Jurkat, Clone E6-1 (cell line): ENCODE measurements around the gene DCDC2.
"Not testable (repeated sequence)": the region's sequence is repeated elsewhere in the genome, so short reads cannot be mapped to it uniquely, and the experiment has no call there.

ENCODE experiments used
- DNase-seq: peaks from one replicate; pipeline ENCODE4 v3.0.0-alpha.2; 2011; ENCODE audit warnings: low read depth, low spot score
- H3K4me3 ChIP-seq: 2 replicates; pipeline ENCODE4 v1.5.1; 2011; ENCODE audit warnings: mild to moderate bottlenecking, low read length, control low read depth, moderate library complexity

DCDC2 gene

DNA sequence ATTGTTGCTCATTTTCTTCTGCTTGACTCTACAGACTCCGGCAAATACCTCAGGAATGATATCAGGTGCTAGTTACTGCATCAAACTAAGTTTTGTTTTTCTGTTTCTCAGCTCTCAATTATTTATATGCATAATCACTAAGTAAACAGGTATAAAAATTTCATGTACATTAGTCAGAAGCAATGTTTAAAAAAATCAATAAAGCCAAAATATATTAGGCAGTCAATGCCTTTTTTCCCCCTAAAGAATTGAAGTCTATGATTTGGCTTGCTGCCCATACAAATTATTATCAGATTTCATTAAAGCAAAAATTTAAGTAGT lies 24.3 kb upstream of the DCDC2 start:
- no peak overlapping the region for H3K4me3 ChIP-seq
- no peak for DNase-seq

- no peak overlapping the region for H3K4me3 ChIP-seq
- no peak for DNase-seq
These were observed 23.8 kb upstream of the DCDC2 start for GRCh38 chr6:24381476-24382219.

DNA sequence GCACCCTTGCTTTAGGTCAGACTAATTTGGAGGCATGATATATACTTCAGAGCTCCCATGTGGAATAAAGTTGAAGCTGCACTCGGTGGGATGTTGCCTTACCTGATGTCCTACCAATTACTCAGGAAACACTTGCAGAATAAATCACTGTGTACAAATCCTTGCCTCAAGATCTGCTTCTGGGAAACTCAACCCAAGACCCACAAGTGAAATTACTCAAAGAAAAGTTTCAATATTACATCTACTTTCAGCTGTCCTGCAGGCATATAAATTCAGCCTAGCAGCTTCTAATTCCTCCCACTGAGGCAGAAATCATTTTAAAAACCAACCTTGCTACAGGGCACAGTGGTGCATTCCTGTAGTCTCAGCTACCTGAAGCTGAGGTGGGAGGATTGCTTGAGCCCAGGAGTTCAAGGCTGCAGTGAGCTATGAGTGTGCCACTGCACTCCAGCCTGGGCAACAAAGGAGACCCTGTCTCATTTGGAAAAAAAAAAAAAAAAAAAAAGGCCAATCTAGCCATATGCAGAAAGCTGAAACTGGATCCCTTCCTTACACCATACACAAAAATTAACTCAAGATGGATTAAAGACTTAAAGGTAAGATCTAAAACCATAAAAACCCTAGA lies 20.7 kb upstream of the DCDC2 start:
- H3K4me3 ChIP-seq = no peak overlapping the region
- DNase-seq = no peak

- DNase-seq = no peak
- no peak overlapping the region for H3K4me3 ChIP-seq
These were observed 19.0 kb upstream of the DCDC2 start for GRCh38 chr6:24376871-24377270.

- DNase-seq = no peak
- H3K4me3 ChIP-seq = no peak overlapping the region
These were observed 16.8 kb upstream of the DCDC2 start for GRCh38 chr6:24374612-24375011.

DNA sequence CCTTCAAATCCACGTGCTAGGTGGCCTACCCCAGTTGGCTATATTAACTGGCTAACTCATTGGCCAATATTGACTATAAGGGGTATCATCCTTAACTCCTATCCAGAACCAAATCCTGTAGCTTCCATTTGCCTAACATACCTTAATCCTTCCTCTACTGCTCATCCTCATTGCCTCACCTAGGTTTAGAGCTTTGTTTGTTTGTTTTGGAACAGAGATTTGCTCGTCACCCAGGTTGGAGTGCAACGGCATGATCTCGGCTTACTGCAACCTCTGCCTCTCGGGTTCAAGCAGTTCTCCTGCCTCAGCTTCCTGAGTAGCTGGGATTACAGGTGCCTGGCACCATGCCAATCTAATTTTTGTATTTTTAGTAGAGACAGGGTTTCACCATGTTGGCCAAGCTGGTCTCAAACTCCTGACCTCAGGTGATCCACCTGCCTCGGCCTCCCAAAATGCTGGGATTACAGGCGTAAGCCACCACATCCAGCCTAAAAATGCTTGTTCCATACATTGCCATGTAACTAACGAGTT lies 7.3 kb upstream of the DCDC2 start:
- DNase-seq, H3K4me3 ChIP-seq: not testable (repeated sequence)

DNA sequence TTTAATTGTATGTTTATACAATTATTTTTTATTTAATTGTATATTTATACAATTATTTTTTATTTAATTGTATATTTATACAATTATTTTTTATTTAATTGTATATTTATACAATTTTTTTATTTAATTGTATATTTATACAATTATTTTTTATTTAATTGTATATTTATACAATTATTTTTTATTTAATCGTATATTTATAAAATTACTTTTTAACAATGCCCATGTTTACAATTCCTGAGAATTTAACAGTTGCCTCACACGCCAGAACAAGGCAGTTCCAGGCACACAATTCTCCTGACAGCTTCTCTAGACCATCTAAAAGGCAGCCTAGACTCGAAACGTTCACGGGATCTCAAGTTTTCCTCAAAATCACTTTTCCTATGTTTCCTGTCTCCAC lies 4.5 kb upstream of the DCDC2 start:
- not testable (repeated sequence) for DNase-seq, H3K4me3 ChIP-seq

GRCh38 chr6:24359640-24360454 lies 2.0 kb upstream of the DCDC2 start:
- DNase-seq = peak; percentile 70
- H3K4me3 ChIP-seq = peak overlapping the region; percentile 46

DNA sequence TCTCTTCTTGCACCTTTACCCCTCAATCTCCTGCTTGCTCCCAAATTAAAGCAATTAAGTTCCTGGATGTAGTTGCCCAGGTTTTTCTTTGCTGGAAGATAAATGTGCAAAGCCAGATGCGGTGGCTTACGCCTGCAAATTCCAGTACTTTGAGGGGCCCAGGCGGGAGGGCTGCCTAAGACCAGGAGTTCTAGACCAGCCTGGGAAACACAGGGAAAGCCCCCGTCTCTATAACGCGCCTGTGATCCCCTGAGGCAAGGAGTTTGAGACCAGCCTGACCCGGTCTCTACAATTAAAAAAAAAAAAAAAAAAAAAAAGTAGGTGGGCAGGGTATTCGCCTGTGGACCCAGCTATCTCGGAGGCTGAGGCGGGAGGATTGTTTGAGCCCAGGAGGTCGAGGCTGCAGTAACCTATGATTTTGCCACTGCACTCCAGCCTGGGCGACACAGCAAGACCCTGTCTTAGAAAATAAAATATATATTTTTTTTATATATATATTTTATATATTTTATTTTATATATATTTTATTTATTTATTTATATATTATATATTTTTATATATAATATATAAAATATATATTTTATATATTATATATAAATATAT lies 461 bp upstream of the DCDC2 start:
- no peak overlapping the region for H3K4me3 ChIP-seq
- no peak for DNase-seq

GRCh38 chr6:24356310-24356973 lies 1.4 kb downstream of the DCDC2 start:
- DNase-seq = no peak
- H3K4me3 ChIP-seq = no peak overlapping the region

GRCh38 chr6:24355393-24355792 lies 2.5 kb downstream of the DCDC2 start:
- no peak for DNase-seq
- no peak overlapping the region for H3K4me3 ChIP-seq

DNA sequence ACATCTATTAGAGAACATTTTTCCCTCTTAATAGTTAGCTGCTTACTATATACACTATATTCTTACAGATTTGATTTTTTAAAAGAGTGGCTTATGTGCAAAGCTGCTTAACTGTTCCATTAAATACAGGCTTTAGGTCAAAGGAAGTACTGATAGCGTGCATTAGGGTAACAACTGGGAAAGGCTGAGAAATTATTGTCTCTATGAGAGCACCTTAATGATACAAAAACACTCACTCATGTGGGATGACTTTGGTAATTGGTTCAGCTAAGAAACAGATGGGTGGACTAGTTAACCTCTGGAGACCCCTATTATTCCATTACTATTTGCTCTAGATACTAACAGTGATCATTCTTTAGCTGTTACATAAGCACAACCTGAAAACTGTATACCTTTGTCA lies 4.0 kb downstream of the DCDC2 start:
- no peak overlapping the region for H3K4me3 ChIP-seq
- DNase-seq = no peak

DNA sequence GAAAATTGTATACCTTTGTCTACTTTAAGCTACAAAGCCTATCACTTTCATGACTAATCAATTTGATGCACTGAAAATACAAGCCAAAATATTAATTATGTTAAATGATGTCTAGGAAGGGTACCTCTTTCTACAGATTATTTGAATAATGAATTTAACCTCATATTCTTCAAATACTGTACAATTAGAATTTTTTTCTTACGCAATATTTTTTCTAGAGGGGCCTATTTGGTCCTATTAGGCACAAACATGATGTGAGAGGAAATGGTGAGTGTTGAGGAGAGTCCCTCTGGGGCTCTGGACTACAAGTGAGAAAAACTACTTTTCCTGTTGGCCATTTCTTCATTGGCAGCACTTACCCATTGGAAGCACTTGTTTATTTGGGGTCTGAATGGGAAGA lies 5.4 kb downstream of the DCDC2 start:
- no peak for DNase-seq
- H3K4me3 ChIP-seq = no peak overlapping the region

GRCh38 chr6:24344976-24345375 lies 12.9 kb downstream of the DCDC2 start:
- no peak overlapping the region for H3K4me3 ChIP-seq
- DNase-seq = no peak

- DNase-seq = no peak
- H3K4me3 ChIP-seq = no peak overlapping the region
These were observed 16.6 kb downstream of the DCDC2 start for GRCh38 chr6:24340998-24341938.

- H3K4me3 ChIP-seq = no peak overlapping the region
- no peak for DNase-seq
These were observed 17.9 kb downstream of the DCDC2 start for GRCh38 chr6:24339932-24340331.

- H3K4me3 ChIP-seq = no peak overlapping the region
- no peak for DNase-seq
These were observed 23.6 kb downstream of the DCDC2 start for GRCh38 chr6:24334285-24334684.

DNA sequence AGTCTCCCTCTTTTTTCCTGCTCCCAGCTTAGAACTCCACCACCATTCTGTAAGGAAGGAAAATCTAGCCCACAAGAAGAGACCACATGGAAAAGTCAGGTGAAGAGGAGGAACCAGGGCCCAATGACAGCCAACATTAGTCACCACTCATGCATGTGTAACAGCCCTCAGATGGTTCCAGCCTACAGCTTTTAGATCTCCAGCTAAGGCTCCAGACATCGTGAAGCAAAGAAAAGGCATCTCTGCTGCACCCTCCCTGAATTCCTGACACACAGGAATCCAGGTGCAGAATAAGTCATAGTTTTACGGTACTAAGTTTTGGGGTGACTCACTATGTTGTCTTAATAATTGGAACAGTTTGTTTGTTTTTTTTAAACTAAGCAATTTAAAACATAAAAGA lies 25.5 kb downstream of the DCDC2 start:
- no peak overlapping the region for H3K4me3 ChIP-seq
- no peak for DNase-seq
